NCI-H524 (cell line): ENCODE data around the gene RBPJ.
"Not testable (repeated sequence)": the region's sequence is repeated elsewhere in the genome, so short reads cannot be mapped to it uniquely, and the experiment has no call there.

Experiments used
- DNase-seq, 2 experiments: peaks; one replicate each; lab custom pipeline; 2025; lab: John Stamatoyannopoulos, UW

The RBPJ gene

GRCh38 chr4:26342328-26343037 is 21.7 kb downstream of the RBPJ start:
- DNase-seq = peak in 1 of 2 experiments; percentile 46

DNA sequence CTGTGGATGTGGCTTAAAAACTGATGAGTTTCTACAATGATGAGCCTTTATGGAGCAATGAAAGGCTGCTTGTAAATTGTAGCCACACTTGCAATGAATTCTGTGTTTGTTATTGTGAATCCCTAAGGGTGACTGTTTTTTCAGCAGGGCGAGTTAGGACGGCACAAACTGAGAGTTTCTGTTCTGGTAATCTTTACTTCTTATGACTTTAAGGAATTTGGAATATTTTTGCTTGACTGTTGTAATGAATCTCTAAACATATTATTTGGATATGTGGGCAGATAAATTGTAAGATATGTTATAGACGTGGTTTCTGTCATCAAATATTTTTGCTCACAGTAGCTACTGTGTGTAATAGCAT is 22.2 kb downstream of the RBPJ start:
- no peak for DNase-seq

- DNase-seq = no peak
Measured at GRCh38 chr4:26344901-26345564, 24.2 kb downstream of the RBPJ start.

DNA sequence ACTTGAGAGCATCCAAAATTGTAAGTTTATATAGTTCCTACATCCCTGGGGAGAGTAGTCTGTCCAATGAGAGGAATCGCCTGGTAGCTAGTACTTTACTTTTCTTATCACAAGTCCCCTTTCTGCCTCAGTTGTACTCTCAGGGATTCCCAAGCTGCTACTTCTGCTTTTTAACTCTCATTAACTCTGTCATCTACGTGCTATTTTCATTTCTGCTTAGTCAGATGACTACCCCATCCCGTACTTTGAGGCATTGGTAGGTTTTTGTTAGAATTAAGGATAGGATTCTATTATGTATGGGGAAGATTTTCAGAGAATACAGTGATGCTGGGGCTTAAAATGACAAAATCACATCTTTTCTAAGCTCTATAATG is 24.7 kb downstream of the RBPJ start:
- no peak for DNase-seq

DNA sequence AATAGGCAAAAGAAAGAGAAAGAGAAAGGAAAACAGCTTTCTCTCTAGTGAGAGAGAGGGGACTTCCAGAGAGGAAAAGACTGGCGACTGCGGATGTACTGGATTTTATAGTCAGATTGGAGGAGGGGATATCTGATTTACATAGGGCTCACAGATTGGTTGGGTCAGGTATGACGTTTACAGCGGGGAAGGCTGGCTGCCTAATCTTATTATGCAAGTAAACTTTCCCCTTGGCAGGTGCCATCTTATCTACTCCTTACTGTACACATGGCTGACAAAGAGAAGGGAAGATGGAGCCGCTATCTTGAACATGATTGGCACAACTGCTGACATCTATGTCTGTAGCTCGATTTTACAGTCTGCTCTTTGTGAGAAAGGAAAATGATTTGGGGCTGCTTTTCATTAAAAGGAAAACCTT is 25.4 kb downstream of the RBPJ start:
- DNase-seq = no peak

GRCh38 chr4:26349496-26349895 is 28.7 kb downstream of the RBPJ start:
- DNase-seq = no peak

DNA sequence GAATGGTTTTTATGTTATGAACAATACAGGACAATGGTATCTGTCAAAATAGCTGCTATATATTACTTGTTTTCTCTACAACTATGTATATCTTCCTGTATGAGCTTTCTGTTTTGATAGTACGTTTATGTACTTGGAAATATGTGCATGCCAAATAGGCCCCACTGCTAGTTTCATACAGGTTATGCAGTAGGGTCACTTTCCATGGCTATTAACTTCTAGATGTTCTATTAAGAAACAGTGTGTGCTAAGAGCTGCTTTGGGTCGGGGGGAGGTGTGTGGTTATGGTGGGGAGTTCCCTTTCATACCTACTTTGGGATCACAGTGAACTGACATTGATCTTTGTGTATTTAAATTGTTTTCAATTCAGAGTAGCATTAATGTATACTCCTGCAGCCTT is 30.9 kb downstream of the RBPJ start:
- no peak for DNase-seq

DNA sequence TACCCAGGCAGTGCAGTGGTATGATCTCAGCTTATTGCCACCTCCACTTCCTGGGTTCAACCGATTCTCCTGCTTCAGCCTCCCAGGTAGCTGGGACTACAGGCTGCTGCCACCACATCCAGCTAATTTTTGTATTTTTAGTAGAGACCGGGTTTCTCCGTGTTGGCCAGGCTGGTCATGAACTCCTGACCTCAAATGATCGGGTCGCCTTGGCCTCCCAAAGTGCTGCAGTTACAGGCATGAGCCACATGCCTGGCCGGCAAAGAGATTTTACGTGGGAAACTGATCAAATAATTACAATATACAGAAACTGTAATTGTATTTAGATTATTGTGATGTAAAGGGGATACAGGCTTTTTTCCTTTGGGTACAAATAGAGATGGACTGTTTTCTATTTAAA is 33.7 kb downstream of the RBPJ start:
- no peak for DNase-seq

DNA sequence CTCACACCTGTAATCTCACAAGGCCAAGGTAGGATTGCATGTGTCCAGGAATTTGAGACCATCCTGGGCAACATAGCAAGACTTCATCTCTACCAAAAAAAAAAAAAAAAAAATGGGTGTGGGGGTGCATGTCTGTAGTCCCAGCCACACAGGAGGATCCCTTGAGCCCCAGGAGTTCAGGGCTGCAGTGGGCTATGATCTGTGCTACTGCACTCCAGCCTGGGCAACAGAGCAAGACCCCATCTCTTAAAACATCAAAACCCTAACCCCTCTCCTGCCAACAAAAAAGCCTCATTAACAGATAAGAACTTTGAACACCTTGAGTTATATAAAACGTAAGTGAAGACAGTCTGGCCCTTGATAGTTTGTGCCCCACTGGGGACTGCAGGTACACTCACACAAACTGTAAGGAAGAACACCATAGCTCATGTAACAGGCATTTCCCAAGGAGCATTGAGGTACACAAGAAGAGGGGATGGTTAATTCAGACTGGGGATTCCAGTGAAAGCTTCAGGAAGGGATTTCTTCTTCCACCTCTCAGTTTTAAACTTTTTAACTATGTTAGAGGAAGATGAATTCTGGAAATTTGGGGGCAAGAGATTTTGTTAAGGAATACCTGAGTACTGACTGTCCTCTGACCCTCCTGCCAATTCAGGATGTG is 34.7 kb downstream of the RBPJ start:
- DNase-seq = no peak

DNA sequence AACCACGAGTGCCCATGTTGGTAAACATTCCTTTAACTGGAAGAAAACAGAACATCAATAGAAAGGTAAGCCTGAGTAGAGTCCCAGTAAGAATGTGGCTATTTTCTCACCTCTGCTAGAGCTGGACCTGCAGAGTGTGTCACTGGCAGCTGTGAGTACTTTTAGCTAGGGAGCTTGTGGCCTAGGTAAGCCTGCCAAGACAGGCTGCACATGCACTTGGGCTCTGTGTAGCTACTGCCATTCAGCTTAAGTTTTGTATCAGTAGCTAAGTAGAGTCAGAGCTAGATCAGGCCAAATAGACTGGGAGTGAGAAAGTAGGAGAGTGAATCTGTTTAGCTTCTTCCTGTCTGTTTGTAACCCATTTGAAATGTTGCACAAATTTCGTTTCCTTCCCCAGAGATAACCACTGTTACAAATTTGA is 35.3 kb downstream of the RBPJ start:
- DNase-seq = no peak

DNA sequence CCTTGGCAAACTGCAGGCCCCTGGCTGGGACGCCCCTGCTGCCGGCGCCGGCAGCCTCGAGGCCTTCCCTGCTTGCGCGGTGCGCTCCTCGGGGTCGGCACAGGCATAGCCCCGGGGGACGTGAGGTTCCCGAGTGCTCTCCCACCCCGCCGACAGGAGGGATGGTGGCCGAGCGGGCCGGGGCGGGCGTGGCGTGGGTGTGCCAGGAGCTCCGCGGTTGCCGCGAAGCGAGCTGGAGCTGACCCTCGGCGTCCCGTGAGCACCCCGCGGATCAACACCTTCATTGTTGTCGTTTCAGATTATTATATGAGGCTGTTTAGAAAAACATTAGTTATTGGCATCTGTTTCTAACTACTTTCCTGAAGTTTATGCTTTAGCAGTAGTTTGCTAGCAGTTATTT is 38.7 kb downstream of the RBPJ start:
- not testable (repeated sequence) for DNase-seq

- DNase-seq = no peak
Measured at GRCh38 chr4:26360273-26360672, 39.5 kb downstream of the RBPJ start.

DNA sequence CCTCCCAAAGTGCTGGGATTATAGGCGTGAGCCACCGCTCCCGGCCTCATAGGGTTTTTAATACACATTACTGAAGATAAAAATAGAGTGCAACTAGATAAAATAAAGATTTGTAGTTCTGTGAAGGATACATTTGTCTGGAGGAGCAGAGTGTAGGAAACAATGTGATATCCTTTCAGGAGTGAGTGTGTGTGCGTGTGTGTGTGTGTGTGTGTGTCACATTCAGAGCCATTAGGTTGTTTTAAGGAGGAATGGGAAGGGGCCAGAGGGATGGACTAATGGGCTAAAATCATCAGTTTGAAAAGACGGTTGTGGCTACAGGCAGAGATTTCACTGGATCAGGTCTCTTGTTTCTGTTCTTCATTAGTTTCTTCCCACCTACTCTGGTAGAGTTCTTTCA is 40.0 kb downstream of the RBPJ start:
- no peak for DNase-seq

DNA sequence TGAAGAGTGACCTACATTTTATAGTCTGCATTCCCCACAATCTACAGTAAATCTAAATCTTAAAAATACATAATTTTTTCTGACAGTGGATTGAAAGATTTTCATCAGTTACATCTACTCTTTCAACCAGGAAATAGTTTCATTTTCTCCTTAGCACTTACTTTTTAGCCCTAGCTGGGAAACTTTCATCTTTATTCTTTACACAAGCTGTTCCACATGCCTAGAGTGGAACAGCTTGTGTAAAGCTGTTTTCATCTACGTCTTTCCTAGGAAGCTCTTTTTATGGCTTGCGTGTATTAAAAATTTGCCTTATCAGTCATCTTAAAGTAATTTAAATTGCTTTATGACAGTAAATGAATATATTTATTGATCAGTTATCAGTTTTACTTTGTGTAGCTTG is 40.5 kb downstream of the RBPJ start:
- DNase-seq = no peak

GRCh38 chr4:26362745-26363439 is 42.1 kb downstream of the RBPJ start:
- DNase-seq = no peak

DNA sequence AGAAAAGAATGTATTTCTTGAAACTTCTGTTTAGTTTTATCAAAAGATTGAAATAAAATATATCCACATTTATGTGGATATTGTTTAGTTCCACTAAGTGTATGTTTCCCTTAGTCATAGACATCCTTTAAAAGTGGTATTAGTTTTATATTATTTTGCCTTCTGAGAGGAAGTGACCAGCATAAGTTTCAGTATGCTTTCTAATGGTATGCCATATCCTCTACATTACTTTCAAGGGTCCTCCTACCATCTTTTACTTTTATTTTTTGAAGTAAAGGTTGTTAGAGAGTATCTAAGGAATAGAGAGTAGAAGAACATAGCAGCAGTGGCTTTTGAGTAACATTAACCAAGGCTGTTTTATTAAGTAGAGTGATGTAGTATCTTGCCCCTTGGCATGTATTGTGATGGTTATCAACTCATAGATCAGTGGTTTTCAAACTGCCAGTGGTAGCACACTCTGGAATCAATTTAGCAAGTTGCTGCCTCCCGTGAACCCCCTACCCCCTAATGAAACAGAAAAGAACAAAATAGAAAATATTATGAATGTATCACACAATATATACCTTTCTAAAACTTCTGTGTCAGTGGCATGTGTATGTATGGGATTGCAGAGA is 44.8 kb downstream of the RBPJ start:
- no peak for DNase-seq

DNA sequence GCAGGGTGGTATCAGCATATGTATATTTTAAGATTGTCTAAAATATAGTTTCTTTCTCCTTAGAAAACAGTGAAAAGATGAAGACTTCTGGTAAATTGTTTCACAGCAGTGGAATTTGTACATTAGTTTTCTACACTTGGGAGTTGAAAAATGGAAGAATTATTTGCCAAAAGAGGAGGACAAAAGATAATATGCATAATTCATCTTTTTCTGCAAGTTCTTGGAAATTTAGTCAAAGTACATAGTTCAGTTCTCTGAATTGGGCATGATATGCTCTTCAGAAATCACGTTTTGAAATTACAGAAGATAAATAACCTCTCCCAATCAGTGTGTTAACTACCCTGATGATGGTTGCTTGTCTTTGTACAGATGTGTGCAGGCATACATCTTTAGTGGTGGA is 47.0 kb downstream of the RBPJ start:
- DNase-seq = no peak

GRCh38 chr4:26368685-26369084 is 47.9 kb downstream of the RBPJ start:
- no peak for DNase-seq

- no peak for DNase-seq
Measured at GRCh38 chr4:26369132-26369531, 48.3 kb downstream of the RBPJ start.

GRCh38 chr4:26369581-26369980 is 48.8 kb downstream of the RBPJ start:
- DNase-seq = no peak

DNA sequence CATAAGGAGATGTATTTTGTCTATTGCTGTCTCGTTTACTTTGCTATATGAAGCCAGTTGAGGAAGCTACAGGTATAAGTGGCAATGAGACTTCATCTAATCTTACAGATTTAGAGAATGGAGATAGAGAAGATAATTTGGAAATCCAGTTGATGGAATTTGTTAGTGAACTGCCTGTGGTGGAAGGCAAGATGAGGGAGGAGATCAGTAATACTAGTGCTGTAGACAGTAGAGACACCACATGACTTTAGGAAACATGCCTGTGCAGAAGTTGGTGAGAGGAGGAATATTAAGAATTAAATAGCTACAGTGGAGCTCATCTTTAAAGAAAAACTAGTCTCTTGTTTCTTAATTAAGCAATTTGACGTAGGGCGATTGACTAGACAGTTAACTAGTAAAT is 51.3 kb downstream of the RBPJ start:
- DNase-seq = no peak

GRCh38 chr4:26372525-26373172 is 51.8 kb downstream of the RBPJ start:
- peak in 1 of 2 experiments; percentile 39 for DNase-seq
